ENCODE measurements around the gene C5orf15. TPM values are rescaled to one million over a fixed set of nuclear protein-coding genes. Genes with fewer than 3 reads are reported as not detected.

C5orf15 gene
- total RNA-seq, 1 donor from 2014 or later, result 58.5 TPM

GRCh38 chr5:133916914-133917313 is 51.5 kb downstream of the C5orf15 start:
- Mint-ChIP-seq H3K4me1 (ENCODE audit: low read depth) (peaks cover 20% of the 10 kb centered on the region), H3K27ac (no peak overlapping the region), H3K27me3 (no peaks in the 10 kb centered on the region), H3K4me3 (ENCODE audit: low read depth) (no peak overlapping the region), H3K36me3 (ENCODE audit: insufficient read depth) (no peaks in the 10 kb centered on the region), H3K9me3 (ENCODE audit: low read depth) (no peaks in the 10 kb centered on the region)
- TF ChIP-seq, protein P1, sequence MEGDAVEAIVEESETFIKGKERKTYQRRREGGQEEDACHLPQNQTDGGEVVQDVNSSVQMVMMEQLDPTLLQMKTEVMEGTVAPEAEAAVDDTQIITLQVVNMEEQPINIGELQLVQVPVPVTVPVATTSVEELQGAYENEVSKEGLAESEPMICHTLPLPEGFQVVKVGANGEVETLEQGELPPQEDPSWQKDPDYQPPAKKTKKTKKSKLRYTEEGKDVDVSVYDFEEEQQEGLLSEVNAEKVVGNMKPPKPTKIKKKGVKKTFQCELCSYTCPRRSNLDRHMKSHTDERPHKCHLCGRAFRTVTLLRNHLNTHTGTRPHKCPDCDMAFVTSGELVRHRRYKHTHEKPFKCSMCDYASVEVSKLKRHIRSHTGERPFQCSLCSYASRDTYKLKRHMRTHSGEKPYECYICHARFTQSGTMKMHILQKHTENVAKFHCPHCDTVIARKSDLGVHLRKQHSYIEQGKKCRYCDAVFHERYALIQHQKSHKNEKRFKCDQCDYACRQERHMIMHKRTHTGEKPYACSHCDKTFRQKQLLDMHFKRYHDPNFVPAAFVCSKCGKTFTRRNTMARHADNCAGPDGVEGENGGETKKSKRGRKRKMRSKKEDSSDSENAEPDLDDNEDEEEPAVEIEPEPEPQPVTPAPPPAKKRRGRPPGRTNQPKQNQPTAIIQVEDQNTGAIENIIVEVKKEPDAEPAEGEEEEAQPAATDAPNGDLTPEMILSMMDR (IDR thresholded peaks at IDR 0.05; ENCODE audit: unreplicated experiment), result no peak
- no peak for DNase-seq (ENCODE audit: low spot score, unreplicated experiment)

DNA sequence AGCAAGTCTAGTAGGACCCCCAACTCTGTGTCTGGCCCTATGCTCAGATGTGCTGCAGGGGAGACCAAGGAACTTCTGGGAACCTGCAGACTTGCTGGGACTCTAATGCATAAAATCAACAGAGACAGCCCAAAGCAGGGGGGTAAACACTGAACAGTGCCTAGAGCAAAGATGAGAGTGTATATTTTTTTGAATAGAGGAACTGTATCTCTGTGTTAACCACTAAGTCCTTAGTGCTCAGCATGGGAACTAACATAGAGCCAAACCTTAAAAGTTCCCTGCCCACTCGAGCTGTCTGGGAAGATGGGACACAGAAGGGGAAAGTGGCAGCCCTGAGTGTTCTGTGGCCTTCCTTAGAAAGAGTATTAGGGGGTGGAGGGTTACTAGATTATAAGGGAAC is 51.9 kb downstream of the C5orf15 start:
- no peaks in the 10 kb centered on the region for H3K9me3 Mint-ChIP-seq (ENCODE audit: low read depth)
- H3K4me3 Mint-ChIP-seq (ENCODE audit: low read depth), result no peak overlapping the region
- no peaks in the 10 kb centered on the region for H3K27me3 Mint-ChIP-seq
- no peak overlapping the region for H3K27ac Mint-ChIP-seq
- TF ChIP-seq, protein P1 (IDR thresholded peaks at IDR 0.05; ENCODE audit: unreplicated experiment), result no peak
- H3K4me1 Mint-ChIP-seq (ENCODE audit: low read depth), result peaks cover 20% of the 10 kb centered on the region
- no peak for DNase-seq (ENCODE audit: low spot score, unreplicated experiment)
- H3K36me3 Mint-ChIP-seq (ENCODE audit: insufficient read depth), result no peaks in the 10 kb centered on the region

DNA sequence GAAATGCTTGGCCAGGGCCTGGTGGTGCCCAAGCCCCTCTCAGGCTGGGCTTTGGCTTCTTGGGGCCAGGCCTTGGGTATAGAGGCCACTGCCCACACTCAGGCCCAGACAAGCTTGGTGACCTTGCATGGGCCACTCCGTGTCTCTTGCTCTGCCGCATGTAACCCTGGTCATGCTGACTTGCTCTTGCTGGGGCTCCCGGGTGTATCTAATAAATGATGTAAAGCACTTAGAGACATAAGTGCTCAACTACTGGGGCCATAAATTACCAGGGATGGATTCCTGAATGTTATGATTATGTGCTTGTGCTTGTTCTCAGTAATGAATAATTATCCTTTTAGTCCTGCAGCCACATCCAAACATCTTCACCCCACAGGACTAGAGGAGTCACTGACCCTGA is 54.0 kb downstream of the C5orf15 start:
- Mint-ChIP-seq H3K27ac (no peak overlapping the region), H3K4me3 (ENCODE audit: low read depth) (no peak overlapping the region), H3K27me3 (no peaks in the 10 kb centered on the region), H3K4me1 (ENCODE audit: low read depth) (peaks cover 23% of the 10 kb centered on the region), H3K36me3 (ENCODE audit: insufficient read depth) (no peaks in the 10 kb centered on the region), H3K9me3 (ENCODE audit: low read depth) (no peaks in the 10 kb centered on the region)
- no peak for DNase-seq (ENCODE audit: low spot score, unreplicated experiment)
- TF ChIP-seq, protein P1 (IDR thresholded peaks at IDR 0.05; ENCODE audit: unreplicated experiment), result no peak

- DNase-seq (ENCODE audit: low spot score, unreplicated experiment), result no peak
- TF ChIP-seq, protein P1 (IDR thresholded peaks at IDR 0.05; ENCODE audit: unreplicated experiment), result no peak
- Mint-ChIP-seq H3K4me3 (ENCODE audit: low read depth) (no peak overlapping the region), H3K36me3 (ENCODE audit: insufficient read depth) (no peaks in the 10 kb centered on the region), H3K9me3 (ENCODE audit: low read depth) (no peaks in the 10 kb centered on the region), H3K27ac (no peak overlapping the region), H3K27me3 (no peaks in the 10 kb centered on the region), H3K4me1 (ENCODE audit: low read depth) (peaks cover 25% of the 10 kb centered on the region)
Observed at GRCh38 chr5:133913413-133914155, 54.8 kb downstream of the C5orf15 start.

- no peaks in the 10 kb centered on the region for H3K9me3 Mint-ChIP-seq (ENCODE audit: low read depth)
- no peaks in the 10 kb centered on the region for H3K36me3 Mint-ChIP-seq (ENCODE audit: insufficient read depth)
- no peak overlapping the region for H3K4me3 Mint-ChIP-seq (ENCODE audit: low read depth)
- no peak for DNase-seq (ENCODE audit: low spot score, unreplicated experiment)
- no peaks in the 10 kb centered on the region for H3K27me3 Mint-ChIP-seq
- peaks cover 21% of the 10 kb centered on the region for H3K4me1 Mint-ChIP-seq (ENCODE audit: low read depth)
- TF ChIP-seq, protein P1 (IDR thresholded peaks at IDR 0.05; ENCODE audit: unreplicated experiment), result no peak
- H3K27ac Mint-ChIP-seq, result no peak overlapping the region
Observed at GRCh38 chr5:133912951-133913350, 55.5 kb downstream of the C5orf15 start.
